Body of pancreas (tissue), 4 donors: ENCODE data around the gene SVIL.

Experiments
- POLR2A ChIP-seq, 3 donors: fragments of 450-650 bp; IDR thresholded peaks; one replicate each; pipeline ENCODE4 v1.6.1; 2016; ENCODE audit warnings: antibody characterized with exemption in 3 of 3, mild to moderate bottlenecking in 2 of 3
- TF ChIP-seq, protein P1 (sequence below), 7 experiments: fragments of 450-650 bp in 4 of 7; fragments of 200-600 bp in 3 of 7; sonication (generic) in 3 of 7; IDR thresholded peaks; one replicate each; pipeline ENCODE4 v1.5.1; 2016 to 2019; ENCODE audit warnings: antibody characterized with exemption in 7 of 7

DNA sequence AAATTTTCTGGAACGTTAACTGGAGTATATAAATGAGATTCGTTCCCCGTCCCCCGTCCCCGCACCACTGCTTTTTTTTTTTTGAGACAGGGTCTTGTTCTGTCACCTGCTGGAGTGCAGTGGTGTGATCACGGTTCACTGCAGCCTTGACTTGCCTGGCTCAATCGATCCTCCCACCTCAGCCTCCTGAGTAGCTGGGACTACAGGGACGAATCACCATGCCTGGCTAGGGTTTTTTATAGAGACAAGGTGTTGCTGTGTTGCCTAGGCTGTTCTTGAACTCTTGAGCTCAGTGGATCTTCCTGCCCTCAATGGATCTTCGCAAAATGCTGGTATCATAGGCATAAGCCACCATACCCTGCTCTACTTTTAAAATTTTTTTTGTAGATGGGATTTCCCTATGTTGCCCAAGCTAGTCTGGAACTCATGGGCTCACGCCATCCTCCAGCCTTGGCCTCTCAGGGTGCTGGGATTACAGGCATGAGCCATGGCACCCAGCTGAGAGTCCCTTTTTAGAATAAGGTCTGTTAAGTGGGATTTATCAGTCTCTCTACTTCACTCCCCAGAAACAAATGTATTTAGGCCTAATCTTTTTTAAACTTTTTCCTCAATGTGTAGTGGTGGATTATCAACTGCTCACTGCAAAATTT is 223.0 kb downstream of the SVIL start:
- TF ChIP-seq, protein P1, sequence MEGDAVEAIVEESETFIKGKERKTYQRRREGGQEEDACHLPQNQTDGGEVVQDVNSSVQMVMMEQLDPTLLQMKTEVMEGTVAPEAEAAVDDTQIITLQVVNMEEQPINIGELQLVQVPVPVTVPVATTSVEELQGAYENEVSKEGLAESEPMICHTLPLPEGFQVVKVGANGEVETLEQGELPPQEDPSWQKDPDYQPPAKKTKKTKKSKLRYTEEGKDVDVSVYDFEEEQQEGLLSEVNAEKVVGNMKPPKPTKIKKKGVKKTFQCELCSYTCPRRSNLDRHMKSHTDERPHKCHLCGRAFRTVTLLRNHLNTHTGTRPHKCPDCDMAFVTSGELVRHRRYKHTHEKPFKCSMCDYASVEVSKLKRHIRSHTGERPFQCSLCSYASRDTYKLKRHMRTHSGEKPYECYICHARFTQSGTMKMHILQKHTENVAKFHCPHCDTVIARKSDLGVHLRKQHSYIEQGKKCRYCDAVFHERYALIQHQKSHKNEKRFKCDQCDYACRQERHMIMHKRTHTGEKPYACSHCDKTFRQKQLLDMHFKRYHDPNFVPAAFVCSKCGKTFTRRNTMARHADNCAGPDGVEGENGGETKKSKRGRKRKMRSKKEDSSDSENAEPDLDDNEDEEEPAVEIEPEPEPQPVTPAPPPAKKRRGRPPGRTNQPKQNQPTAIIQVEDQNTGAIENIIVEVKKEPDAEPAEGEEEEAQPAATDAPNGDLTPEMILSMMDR (IDR thresholded peaks at IDR 0.05), result no peak
- TF ChIP-seq POLR2A (IDR thresholded peaks at IDR 0.05), result no peak
